AG09309 (cell line): ENCODE measurements around the gene PAPPA2.
"Not testable (repeated sequence)": the region's sequence is repeated elsewhere in the genome, so short reads cannot be mapped to it uniquely, and the experiment has no call there.

ENCODE experiments used
- DNase-seq: peaks from one replicate; pipeline ENCODE4 v3.0.0-alpha.2; 2010; ENCODE audit warnings: low read depth
- H3K4me3 ChIP-seq: 2 replicates; pipeline ENCODE4 v1.5.1; 2011; ENCODE audit warnings: mild to moderate bottlenecking, low read depth, low read length, moderate library complexity; ENCODE audit not compliant: control insufficient read depth
- CTCF ChIP-seq: IDR thresholded peaks from 2 replicates; pipeline ENCODE4 v1.5.1; 2011; ENCODE audit warnings: mild to moderate bottlenecking, low read depth, low read length, inconsistent platforms; ENCODE audit not compliant: insufficient read depth, control insufficient read depth; ENCODE audit errors: missing control alignments

Gene PAPPA2

GRCh38 chr1:176745945-176746344 is 283.0 kb downstream of the PAPPA2 start:
- DNase-seq = no peak
- H3K4me3 ChIP-seq = no peak overlapping the region
- TF ChIP-seq CTCF = no peak

GRCh38 chr1:176752505-176752904 is 289.5 kb downstream of the PAPPA2 start:
- no peak overlapping the region for H3K4me3 ChIP-seq
- no peak for TF ChIP-seq CTCF
- DNase-seq = no peak

- no peak for TF ChIP-seq CTCF
- no peak overlapping the region for H3K4me3 ChIP-seq
- no peak for DNase-seq
Measured at GRCh38 chr1:176754676-176755075, 291.7 kb downstream of the PAPPA2 start.

GRCh38 chr1:176756817-176757216 is 293.8 kb downstream of the PAPPA2 start:
- DNase-seq, H3K4me3 ChIP-seq: not testable (repeated sequence)

- no peak for TF ChIP-seq CTCF
- H3K4me3 ChIP-seq = no peak overlapping the region
Measured at GRCh38 chr1:176765608-176766007, 302.6 kb downstream of the PAPPA2 start.

GRCh38 chr1:176766779-176767178 is 303.8 kb downstream of the PAPPA2 start:
- no peak for DNase-seq
- no peak for TF ChIP-seq CTCF

More at GRCh38 chr1:176765608-176766007, 302.6 kb downstream of the PAPPA2 start:
- DNase-seq = no peak

GRCh38 chr1:176767714-176768136 is 304.8 kb downstream of the PAPPA2 start:
- no peak overlapping the region for H3K4me3 ChIP-seq
- no peak for DNase-seq
- no peak for TF ChIP-seq CTCF

More at GRCh38 chr1:176766779-176767178, 303.8 kb downstream of the PAPPA2 start:
- no peak overlapping the region for H3K4me3 ChIP-seq
